Trophoblast cell (in vitro differentiated cells and primary cell): ENCODE measurements around the gene REXO2.

Source experiments
- DNase-seq, 2 donors: peaks; one replicate each; pipeline ENCODE4 v3.0.0-alpha.2; 2016
- H2AFZ ChIP-seq: 2 replicates; pipeline ENCODE4 v1.6.1; 2013; ENCODE audit warnings: low read length, moderate library complexity, mild to moderate bottlenecking; ENCODE audit not compliant: insufficient read depth, poor library complexity
- H2AK5ac ChIP-seq: 2 replicates; pipeline ENCODE4 v1.6.1; 2013; ENCODE audit warnings: mild to moderate bottlenecking, low read length
- H2BK120ac ChIP-seq: 2 replicates; pipeline ENCODE4 v1.6.1; 2013; ENCODE audit warnings: low read length, mild to moderate bottlenecking, moderate library complexity; ENCODE audit not compliant: insufficient read depth, poor library complexity
- H2BK12ac ChIP-seq: 2 replicates; pipeline ENCODE4 v1.6.1; 2013; ENCODE audit warnings: mild to moderate bottlenecking, low read length, moderate library complexity
- H2BK5ac ChIP-seq: 2 replicates; pipeline ENCODE4 v1.6.1; 2013; ENCODE audit warnings: low read length, low read depth, moderate library complexity, mild to moderate bottlenecking; ENCODE audit not compliant: poor library complexity
- H3K14ac ChIP-seq: 2 replicates; pipeline ENCODE4 v1.6.1; 2013; ENCODE audit warnings: mild to moderate bottlenecking, low read length
- H3K18ac ChIP-seq: 2 replicates; pipeline ENCODE4 v1.6.1; 2013; ENCODE audit warnings: mild to moderate bottlenecking, low read length
- H3K23ac ChIP-seq: 2 replicates; pipeline ENCODE4 v1.6.1; 2013; ENCODE audit warnings: low read length
- H3K27ac ChIP-seq: 2 replicates; pipeline ENCODE4 v1.5.1; 2013; ENCODE audit warnings: low read depth, mild to moderate bottlenecking, inconsistent platforms, low read length, moderate library complexity
- H3K27me3 ChIP-seq: 2 replicates; pipeline ENCODE4 v1.6.1; 2013; ENCODE audit warnings: inconsistent platforms, mild to moderate bottlenecking, low read length, moderate library complexity; ENCODE audit not compliant: insufficient read depth
- H3K36me3 ChIP-seq, 2 experiments: 1 replicate in 1 of 2; 2 replicates in 1 of 2; pipeline ENCODE4 v1.6.1; 2013; ENCODE audit warnings: low read length in 2 of 2, mild to moderate bottlenecking in 2 of 2, moderate library complexity in 1 of 2; ENCODE audit not compliant: insufficient read depth in 2 of 2, control insufficient read depth in 1 of 2
- H3K4ac ChIP-seq: 2 replicates; pipeline ENCODE4 v1.6.1; 2013; ENCODE audit warnings: low read depth, mild to moderate bottlenecking, low read length, moderate library complexity
- H3K4me1 ChIP-seq, 2 experiments: 1 replicate in 1 of 2; 2 replicates in 1 of 2; pipeline ENCODE4 v1.6.1; 2013; ENCODE audit warnings: low read length in 2 of 2, mild to moderate bottlenecking in 2 of 2, moderate library complexity in 1 of 2; ENCODE audit not compliant: insufficient read depth in 2 of 2, control insufficient read depth in 1 of 2
- H3K4me2 ChIP-seq: 2 replicates; pipeline ENCODE4 v1.6.1; 2013; ENCODE audit warnings: inconsistent platforms, mild to moderate bottlenecking, low read length, moderate library complexity
- H3K4me3 ChIP-seq: 2 replicates; pipeline ENCODE4 v1.5.1; 2013; ENCODE audit warnings: mild to moderate bottlenecking, low read depth, low read length, inconsistent platforms
- H3K79me1 ChIP-seq: one replicate; pipeline ENCODE4 v1.6.1; 2013; ENCODE audit warnings: low read length
- H3K79me2 ChIP-seq: 2 replicates; pipeline ENCODE4 v1.6.1; 2013; ENCODE audit warnings: low read length, mild to moderate bottlenecking; ENCODE audit not compliant: control insufficient read depth, insufficient read depth, poor library complexity
- H3K9ac ChIP-seq: 2 replicates; pipeline ENCODE4 v1.6.1; 2013; ENCODE audit warnings: mild to moderate bottlenecking, low read length
- H3K9me3 ChIP-seq: 2 replicates; pipeline ENCODE4 v1.6.1; 2013; ENCODE audit warnings: low read depth, mild to moderate bottlenecking, control low read depth, inconsistent platforms, low read length; ENCODE audit not compliant: insufficient read depth
- H4K12ac ChIP-seq: 2 replicates; pipeline ENCODE4 v1.6.1; 2013; ENCODE audit warnings: low read depth, mild to moderate bottlenecking, low read length, moderate library complexity
- H4K8ac ChIP-seq: 2 replicates; pipeline ENCODE4 v1.6.1; 2013; ENCODE audit warnings: low read depth, mild to moderate bottlenecking, low read length, moderate library complexity
- H4K91ac ChIP-seq: one replicate; pipeline ENCODE4 v1.6.1; 2013; ENCODE audit warnings: low read depth, mild to moderate bottlenecking, low read length, moderate library complexity

REXO2 gene

DNA sequence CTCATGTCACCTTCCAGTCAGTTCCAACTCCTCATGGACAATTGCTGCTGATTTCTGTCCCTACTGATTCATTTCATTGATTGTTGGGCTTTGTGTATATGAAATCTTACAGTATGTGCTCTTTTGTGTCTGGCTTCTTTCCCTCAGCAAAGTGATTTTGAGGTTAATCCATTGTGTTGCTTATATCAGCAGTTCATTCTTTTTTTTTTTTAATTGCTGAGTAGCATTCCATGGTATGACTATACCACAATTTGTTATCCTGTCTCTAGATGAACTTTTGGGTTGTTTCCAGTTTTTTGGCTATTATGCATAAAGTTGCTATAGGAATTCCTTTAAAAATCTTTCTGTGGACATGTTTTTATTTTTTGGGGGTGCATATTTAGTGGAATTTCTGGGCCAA, 60.5 kb downstream of the REXO2 start:
- Histone ChIP-seq H3K79me2 (no peaks in the 10 kb centered on the region), H3K14ac (no peak overlapping the region), H3K18ac (no peak overlapping the region), H2BK12ac (no peak overlapping the region), H3K23ac (no peak overlapping the region), H2BK5ac (no peak overlapping the region), H3K36me3 (no peaks in the 10 kb centered on the region), H3K4ac (no peak overlapping the region), H3K4me1 (no peaks in the 10 kb centered on the region), H3K4me2 (no peak overlapping the region), H2AK5ac (no peak overlapping the region), H3K4me3 (no peak overlapping the region), H3K9me3 (peaks cover 4% of the 10 kb centered on the region), H2BK120ac (no peak overlapping the region), H4K91ac (no peak overlapping the region), H4K12ac (no peak overlapping the region), H3K79me1 (no peaks in the 10 kb centered on the region), H3K9ac (no peak overlapping the region), H4K8ac (no peak overlapping the region), H3K27ac (no peak overlapping the region), H2AFZ (no peak overlapping the region), H3K27me3 (no peaks in the 10 kb centered on the region)
- no peak for DNase-seq
